CD4-positive, alpha-beta T cell treated with Interleukin-10 for 1 hour (primary cell): ENCODE data around the gene INTS6.

Experiments used
- DNase-seq: peaks from one replicate; pipeline ENCODE4 v3.0.0-alpha.2; 2020

INTS6 gene

DNA sequence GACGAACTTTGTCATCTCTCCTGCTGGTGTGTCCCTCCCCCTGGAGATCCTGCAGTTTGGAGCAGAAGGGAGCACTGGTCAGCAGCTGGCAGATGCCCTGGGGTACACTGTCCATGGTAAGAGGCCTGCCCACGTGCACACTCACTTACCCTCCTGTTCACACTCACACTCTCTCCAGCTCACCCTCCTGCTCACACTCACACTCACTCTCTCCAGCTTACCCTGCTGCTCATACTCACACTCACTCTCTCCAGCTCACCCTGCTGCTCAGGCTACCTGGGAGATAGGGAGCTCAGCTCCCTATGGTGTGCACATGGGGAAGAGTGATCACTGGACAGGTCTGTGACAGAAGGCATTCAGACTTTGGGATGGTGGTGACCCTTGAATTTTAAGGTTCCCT, 111.6 kb downstream of the INTS6 start:
- DNase-seq: no peak

DNA sequence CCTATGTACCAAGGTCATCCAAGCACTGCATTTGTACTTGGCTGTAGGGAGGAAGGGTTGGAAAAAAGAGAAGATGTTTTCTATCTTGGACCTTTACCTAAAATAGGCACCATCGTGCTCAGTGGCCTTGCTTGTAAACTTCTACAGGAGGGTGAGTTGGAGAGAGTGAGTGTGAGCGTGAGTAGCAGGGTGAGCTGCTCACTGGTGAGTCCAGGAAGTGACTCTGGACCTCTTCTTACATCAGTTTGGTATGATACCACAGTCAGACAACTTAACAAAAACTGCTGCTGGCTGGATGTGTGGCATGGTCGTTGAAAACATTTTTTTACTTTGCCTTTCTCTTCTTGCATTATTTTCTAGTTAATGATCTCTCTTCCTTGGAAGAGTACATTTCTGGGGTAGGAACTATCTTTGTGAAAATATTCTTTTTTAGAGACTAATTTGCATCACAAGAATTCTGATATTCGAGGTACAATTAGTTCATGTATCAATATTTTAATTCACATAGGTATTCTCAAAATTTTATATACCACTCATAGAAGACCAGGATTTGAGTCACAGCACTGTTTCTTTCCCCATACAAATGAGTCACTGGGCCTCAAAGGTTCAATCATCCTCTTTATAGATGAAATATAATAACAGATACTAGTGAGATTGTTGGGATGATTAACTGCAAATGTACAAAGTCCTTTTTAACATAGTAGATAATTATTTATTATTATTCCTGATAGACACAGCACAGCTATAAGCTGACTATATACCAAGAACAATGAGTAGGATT, 112.7 kb downstream of the INTS6 start:
- no peak for DNase-seq

- no peak for DNase-seq
Measured at GRCh38 chr13:51339354-51339753, 113.5 kb downstream of the INTS6 start, which contains the start of gene SERPINE3. SERPINE3 (plus strand) TSS chr13:51339691; CDS start chr13:51341092, 1,401 bp downstream.

DNA sequence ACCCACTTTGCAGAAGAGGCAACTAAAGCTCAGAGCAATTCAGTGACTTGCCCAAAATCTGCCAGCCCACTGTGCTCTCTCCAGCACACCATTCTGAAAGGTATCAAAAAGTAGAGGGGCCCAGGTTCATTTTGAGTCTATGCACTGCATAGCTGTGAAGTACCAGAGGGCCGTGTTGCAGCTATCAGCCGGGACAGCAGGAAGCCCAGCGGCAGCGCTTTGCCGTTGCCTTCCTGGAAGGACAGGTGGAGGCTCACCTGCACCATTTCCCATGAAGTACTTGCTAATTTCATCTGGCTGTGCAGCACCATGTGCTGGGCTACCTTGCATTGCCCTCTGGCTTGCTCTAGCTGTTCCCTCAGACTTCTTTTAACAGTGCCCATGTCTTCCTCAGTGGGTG, 116.1 kb downstream of the INTS6 start:
- DNase-seq: no peak

- no peak for DNase-seq
Measured at GRCh38 chr13:51333826-51334225, 119.0 kb downstream of the INTS6 start.

- no peak for DNase-seq
Measured at GRCh38 chr13:51333421-51333820, 119.4 kb downstream of the INTS6 start.

GRCh38 chr13:51332566-51333361, 120.1 kb downstream of the INTS6 start:
- DNase-seq: no peak

GRCh38 chr13:51331354-51331861, 121.4 kb downstream of the INTS6 start:
- no peak for DNase-seq

DNA sequence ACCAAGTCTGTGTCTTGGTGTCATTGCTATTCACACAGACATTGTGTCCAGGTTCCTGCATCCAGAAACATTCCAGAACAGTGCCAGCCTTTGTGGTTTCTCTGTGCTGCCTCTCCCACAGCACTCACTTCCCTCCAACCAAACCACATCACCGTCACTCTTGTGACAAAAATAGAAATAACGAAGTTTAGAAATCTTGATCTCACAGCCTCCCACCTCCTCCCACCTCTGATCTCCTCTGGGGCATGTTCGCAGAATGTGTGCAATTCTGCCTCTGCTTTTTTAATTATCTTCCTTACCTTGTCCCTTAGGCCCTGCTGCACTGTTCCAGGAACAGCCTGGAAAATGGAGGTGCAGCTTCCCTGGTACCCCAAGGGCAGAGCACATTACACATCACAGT, 122.0 kb downstream of the INTS6 start:
- no peak for DNase-seq

DNA sequence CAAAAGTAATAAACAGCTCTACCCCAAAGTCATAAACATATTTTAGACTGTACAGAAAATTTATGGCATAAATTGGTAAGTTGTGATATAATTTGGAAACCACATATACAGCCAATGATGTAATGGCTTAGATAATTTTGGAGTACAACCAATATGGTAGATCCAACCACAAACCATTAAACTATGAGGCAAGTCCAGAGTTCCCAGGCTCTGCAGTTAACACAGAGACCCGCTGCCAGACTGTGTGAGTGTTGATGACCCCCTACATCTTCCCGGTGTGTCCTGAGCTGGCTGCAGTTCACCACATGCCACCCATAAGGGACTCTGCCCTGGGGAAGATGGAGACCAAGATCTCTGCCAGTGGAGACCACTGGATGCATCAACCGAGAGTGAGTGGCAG, 123.2 kb downstream of the INTS6 start:
- no peak for DNase-seq

DNA sequence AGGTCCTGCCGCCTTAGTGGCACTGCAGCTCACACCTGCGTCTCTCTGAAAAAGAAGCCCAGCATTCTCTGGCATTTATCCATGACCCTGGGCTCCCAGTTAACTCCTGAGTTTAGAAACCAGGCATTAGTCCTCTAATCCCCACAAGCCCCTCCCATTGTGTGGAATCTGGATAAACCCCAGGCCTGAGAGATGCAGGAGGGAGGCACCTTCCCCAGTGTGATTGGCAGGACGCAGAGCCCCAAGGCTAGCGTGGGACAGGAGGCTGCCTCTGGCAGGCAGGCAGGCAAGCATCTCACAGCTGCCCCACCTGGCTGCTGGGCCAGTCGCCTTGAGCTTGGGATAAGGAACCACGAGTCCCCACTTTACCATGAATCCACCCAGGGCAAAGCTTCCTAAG, 124.3 kb downstream of the INTS6 start:
- DNase-seq: no peak

GRCh38 chr13:51327961-51328360, 124.9 kb downstream of the INTS6 start:
- DNase-seq: no peak

DNA sequence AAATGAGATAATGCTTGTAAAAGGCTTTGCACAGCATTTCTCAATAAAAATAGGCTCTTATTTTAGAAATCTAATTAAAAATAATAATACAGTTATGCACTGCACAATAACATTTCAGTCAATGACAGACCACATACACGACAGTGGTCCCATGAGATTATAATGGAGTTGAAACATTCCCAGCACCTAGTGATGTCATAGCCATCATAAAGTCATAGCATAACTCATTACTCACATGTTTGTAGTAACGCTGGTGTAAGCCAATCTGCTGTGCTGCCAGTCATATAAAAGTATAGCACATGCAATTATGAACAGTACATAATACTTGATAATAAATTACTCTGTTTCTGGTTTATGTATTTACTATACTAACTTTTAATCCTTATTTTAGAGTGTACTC, 126.1 kb downstream of the INTS6 start:
- DNase-seq: no peak

GRCh38 chr13:51325837-51326236, 127.0 kb downstream of the INTS6 start:
- DNase-seq: no peak

DNA sequence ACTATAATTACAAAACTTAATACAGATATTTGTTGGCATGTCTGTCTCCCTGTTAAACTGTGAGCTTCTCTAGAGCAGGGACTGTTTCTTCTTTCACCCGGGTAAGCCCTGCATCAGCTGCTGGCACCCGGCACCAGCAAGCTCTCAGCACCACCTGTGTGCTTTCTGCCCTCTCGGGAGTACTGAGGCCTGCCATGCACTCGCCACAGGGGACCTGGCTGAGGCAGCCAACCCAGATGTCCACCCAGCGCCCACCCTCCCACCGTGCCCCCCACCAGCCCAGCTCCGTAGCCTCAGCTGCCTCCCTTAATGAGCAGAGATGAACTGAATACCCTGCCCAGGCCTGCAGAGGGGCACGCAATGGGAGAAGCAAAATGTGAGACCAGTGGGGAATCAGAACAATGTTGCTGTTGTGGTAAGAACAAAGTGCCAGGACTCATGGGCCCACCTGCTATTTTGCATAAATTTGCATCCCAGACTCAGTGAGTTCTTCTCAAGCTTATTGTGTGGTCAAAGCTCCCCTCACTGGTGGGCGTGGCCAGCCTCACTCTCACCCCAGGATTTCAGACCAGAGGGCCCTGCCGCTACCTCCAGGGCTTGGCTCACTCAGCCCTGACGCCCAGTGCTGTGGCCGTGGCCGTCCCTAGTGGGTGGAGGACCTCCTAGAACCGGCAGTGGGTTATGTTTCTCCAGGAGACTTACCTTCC, 128.0 kb downstream of the INTS6 start:
- DNase-seq: no peak

- no peak for DNase-seq
Measured at GRCh38 chr13:51323824-51324511, 128.9 kb downstream of the INTS6 start.

- no peak for DNase-seq
Measured at GRCh38 chr13:51322826-51323225, 130.0 kb downstream of the INTS6 start.

DNA sequence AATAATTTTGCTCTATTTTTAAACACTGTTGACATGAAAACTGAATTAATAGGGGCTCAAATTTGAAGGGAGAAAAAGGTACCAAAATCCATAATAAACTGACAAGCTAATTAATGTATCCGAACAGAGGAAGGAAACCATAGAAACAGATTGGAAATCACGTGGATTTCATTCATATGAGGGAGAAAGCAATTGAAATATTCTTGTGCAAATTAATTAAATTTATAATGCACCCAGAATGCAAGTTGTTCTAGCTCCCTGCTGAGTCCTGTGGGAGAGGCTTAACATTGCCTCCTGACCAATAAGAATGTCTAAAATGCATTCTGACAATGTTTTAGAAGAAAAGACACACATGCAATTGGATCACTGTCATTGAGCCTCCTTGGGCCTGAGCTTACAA, 131.0 kb downstream of the INTS6 start:
- no peak for DNase-seq

- no peak for DNase-seq
Measured at GRCh38 chr13:51318876-51319275, 134.0 kb downstream of the INTS6 start.

GRCh38 chr13:51318015-51318414, 134.8 kb downstream of the INTS6 start:
- no peak for DNase-seq

DNA sequence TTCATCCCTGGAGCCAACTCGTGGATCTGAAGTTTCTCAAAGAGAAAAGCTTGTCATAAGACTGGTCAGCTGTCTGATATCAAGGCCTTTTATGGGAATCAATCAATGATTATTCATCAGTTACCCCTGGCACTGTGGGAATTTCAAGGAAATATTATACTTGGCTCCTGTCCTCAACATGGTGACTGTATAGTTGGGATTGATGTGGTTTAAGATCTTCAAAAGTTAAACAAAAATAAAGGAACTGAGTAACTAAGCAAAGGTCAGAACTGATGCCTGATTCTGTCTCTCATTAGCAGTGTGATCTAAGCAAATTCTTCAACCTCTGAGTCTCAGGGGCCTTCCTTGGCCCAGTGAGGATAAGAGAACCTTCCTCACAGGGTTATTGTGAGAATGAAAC, 135.6 kb downstream of the INTS6 start:
- no peak for DNase-seq

DNA sequence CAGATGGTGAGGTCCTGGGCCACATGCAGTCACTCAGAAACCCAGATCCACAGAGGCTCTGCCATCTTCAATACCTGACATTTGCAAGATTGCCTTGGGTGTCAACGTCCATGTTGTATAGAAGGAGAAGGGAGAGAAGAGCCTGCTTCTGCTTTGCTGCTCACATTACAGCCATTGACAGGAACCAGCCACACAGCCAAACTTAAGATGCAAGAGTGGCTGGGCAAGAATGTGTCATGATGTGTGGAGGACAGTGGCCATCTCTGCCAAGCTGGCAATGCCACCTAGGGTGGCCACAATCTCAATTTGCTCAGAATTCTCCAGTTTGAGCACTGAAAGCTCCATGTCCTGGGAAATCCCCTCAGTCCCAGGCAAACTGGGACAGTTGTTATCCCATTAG, 139.2 kb downstream of the INTS6 start:
- DNase-seq: no peak
